Stimulated activated CD8-positive, alpha-beta memory T cell treated with anti-CD3 and anti-CD28 coated beads, Interleukin-7, amount 100 ng/mL, for 48 hours (primary cell): ENCODE data around the gene ADPRM.
A peak's percentile ranks its signal among the peaks of the same experiment; 100 is the strongest.
"Not testable (repeated sequence)": the region's sequence is repeated elsewhere in the genome, so short reads cannot be mapped to it uniquely, and the experiment has no call there.

Experiments
- DNase-seq, 2 donors: peaks; one replicate each; pipeline ENCODE4 v3.0.0-alpha.2; 2020; ENCODE audit warnings: low read depth in 1 of 2; ENCODE audit errors: extremely low read depth in 1 of 2

Gene ADPRM

GRCh38 chr17:10697092-10698081 is at the start of gene ADPRM, which contains the start of gene SCO1:
Gene ADPRM (plus strand): TSS chr17:10697594. CDS start chr17:10704927, 7,333 bp downstream.
Gene SCO1 (minus strand): TSS chr17:10697533. CDS start chr17:10697507, 26 bp downstream.
- peak; percentile 78 to 89 for DNase-seq

- DNase-seq: no peak
Measured at GRCh38 chr17:10648381-10648780, 49.0 kb upstream of the ADPRM start.

GRCh38 chr17:10648956-10649355 is 48.4 kb upstream of the ADPRM start:
- no peak for DNase-seq

GRCh38 chr17:10649602-10650001 is 47.8 kb upstream of the ADPRM start:
- no peak for DNase-seq

- DNase-seq: no peak
Measured at GRCh38 chr17:10651927-10652326, 45.5 kb upstream of the ADPRM start.

- DNase-seq: no peak
Measured at GRCh38 chr17:10652984-10653659, 44.3 kb upstream of the ADPRM start.

- DNase-seq: no peak
Measured at GRCh38 chr17:10653987-10654386, 43.4 kb upstream of the ADPRM start.

GRCh38 chr17:10657148-10657547 is 40.2 kb upstream of the ADPRM start, which contains the start of gene MYH3:
Gene MYH3 (minus strand): TSS chr17:10657309. CDS start chr17:10655064, 2,245 bp downstream.
- no peak for DNase-seq

GRCh38 chr17:10657879-10658278 is 39.5 kb upstream of the ADPRM start:
- no peak for DNase-seq

- DNase-seq: no peak
Measured at GRCh38 chr17:10661437-10661836, 36.0 kb upstream of the ADPRM start.

GRCh38 chr17:10663231-10663630 is 34.2 kb upstream of the ADPRM start:
- no peak for DNase-seq

- no peak for DNase-seq
Measured at GRCh38 chr17:10664571-10664970, 32.8 kb upstream of the ADPRM start.

GRCh38 chr17:10666906-10667305 is 30.5 kb upstream of the ADPRM start:
- DNase-seq: no peak

- no peak for DNase-seq
Measured at GRCh38 chr17:10668775-10669174, 28.6 kb upstream of the ADPRM start.

GRCh38 chr17:10673312-10673711 is 24.1 kb upstream of the ADPRM start:
- no peak for DNase-seq

- no peak for DNase-seq
Measured at GRCh38 chr17:10674704-10675103, 22.7 kb upstream of the ADPRM start.

- no peak for DNase-seq
Measured at GRCh38 chr17:10681866-10682446, 15.4 kb upstream of the ADPRM start.

- no peak for DNase-seq
Measured at GRCh38 chr17:10683853-10684252, 13.5 kb upstream of the ADPRM start.

GRCh38 chr17:10687499-10687898 is 9.9 kb upstream of the ADPRM start:
- no peak for DNase-seq

- not testable (repeated sequence) for DNase-seq
Measured at GRCh38 chr17:10695875-10696407, 1.5 kb upstream of the ADPRM start.
